H9 (cell line): ENCODE measurements around the gene FGD5. TPM values are rescaled to one million over a fixed set of nuclear protein-coding genes. Genes with fewer than 3 reads are reported as not detected.

ENCODE experiments used
- DNase-seq: peaks from one replicate; pipeline ENCODE4 v3.0.0-alpha.2; 2017
- H2AFZ ChIP-seq: one replicate; pipeline ENCODE4 v1.6.1; 2013; ENCODE audit warnings: mild to moderate bottlenecking, low read length, control low read depth, moderate library complexity
- H2AK5ac ChIP-seq: 2 replicates; pipeline ENCODE4 v1.6.1; 2013; ENCODE audit warnings: low read length, control low read depth, mixed read lengths; ENCODE audit not compliant: insufficient read length
- H2BK120ac ChIP-seq: one replicate; pipeline ENCODE4 v1.6.1; 2013; ENCODE audit warnings: low read depth, mild to moderate bottlenecking, low read length, control low read depth, inconsistent platforms; ENCODE audit not compliant: poor library complexity, severe bottlenecking
- H2BK12ac ChIP-seq: 2 replicates; pipeline ENCODE4 v1.6.1; 2013; ENCODE audit warnings: low read length, control low read depth, mixed read lengths, low read depth; ENCODE audit not compliant: insufficient read length
- H2BK15ac ChIP-seq: 2 replicates; pipeline ENCODE4 v1.6.1; 2013; ENCODE audit warnings: low read depth, low read length, control low read depth
- H2BK20ac ChIP-seq: one replicate; pipeline ENCODE4 v1.6.1; 2013; ENCODE audit warnings: low read depth, mild to moderate bottlenecking, low read length, control low read depth, inconsistent platforms; ENCODE audit not compliant: poor library complexity, severe bottlenecking
- H2BK5ac ChIP-seq: 2 replicates; pipeline ENCODE4 v1.6.1; 2013; ENCODE audit warnings: low read length, control low read depth, mixed read lengths; ENCODE audit not compliant: insufficient read length
- H3K14ac ChIP-seq: 2 replicates; pipeline ENCODE4 v1.6.1; 2013; ENCODE audit warnings: low read length, control low read depth; ENCODE audit not compliant: insufficient read depth
- H3K18ac ChIP-seq: 2 replicates; pipeline ENCODE4 v1.6.1; 2013; ENCODE audit warnings: low read depth, mild to moderate bottlenecking, mixed read lengths, low read length, control low read depth; ENCODE audit not compliant: insufficient read length
- H3K23ac ChIP-seq: 2 replicates; pipeline ENCODE4 v1.6.1; 2013; ENCODE audit warnings: low read length, control low read depth, mixed read lengths, low read depth; ENCODE audit not compliant: insufficient read length
- H3K23me2 ChIP-seq: 2 replicates; pipeline ENCODE4 v1.6.1; 2013; ENCODE audit warnings: low read depth, mild to moderate bottlenecking, mixed read lengths, low read length, control low read depth; ENCODE audit not compliant: insufficient read length, poor library complexity, severe bottlenecking
- H3K27ac ChIP-seq: 2 replicates; pipeline ENCODE4 v1.5.1; 2013; ENCODE audit warnings: low read length, control low read depth, mixed read lengths, low read depth; ENCODE audit not compliant: insufficient read length
- H3K27me3 ChIP-seq: 2 replicates; pipeline ENCODE4 v1.6.1; 2013; ENCODE audit warnings: low read length, control low read depth, inconsistent platforms; ENCODE audit not compliant: insufficient read depth
- H3K4ac ChIP-seq: 2 replicates; pipeline ENCODE4 v1.6.1; 2013; ENCODE audit warnings: low read depth, mild to moderate bottlenecking, control low read depth, inconsistent platforms, low read length, moderate library complexity
- H3K4me1 ChIP-seq: 2 replicates; pipeline ENCODE4 v1.6.1; 2013; ENCODE audit warnings: low read length, control low read depth, inconsistent platforms; ENCODE audit not compliant: insufficient read depth
- H3K4me2 ChIP-seq: 2 replicates; pipeline ENCODE4 v1.6.1; 2013; ENCODE audit warnings: low read length, control low read depth, mixed read lengths; ENCODE audit not compliant: insufficient read length, insufficient read depth
- H3K56ac ChIP-seq: 2 replicates; pipeline ENCODE4 v1.6.1; 2013; ENCODE audit warnings: low read depth, mild to moderate bottlenecking, mixed read lengths, low read length, control low read depth; ENCODE audit not compliant: insufficient read length
- H3K79me1 ChIP-seq: 2 replicates; pipeline ENCODE4 v1.6.1; 2013; ENCODE audit warnings: low read depth, mild to moderate bottlenecking, moderate library complexity, low read length, control low read depth, inconsistent platforms; ENCODE audit not compliant: insufficient read depth, poor library complexity, severe bottlenecking
- H3K79me2 ChIP-seq: 2 replicates; pipeline ENCODE4 v1.6.1; 2013; ENCODE audit warnings: low read length, control low read depth, inconsistent platforms; ENCODE audit not compliant: insufficient read depth
- H3K9ac ChIP-seq: 2 replicates; pipeline ENCODE4 v1.6.1; 2013; ENCODE audit warnings: low read length, control low read depth, mixed read lengths; ENCODE audit not compliant: insufficient read length; ENCODE audit errors: extremely low read depth
- H3K9me3 ChIP-seq: one replicate; pipeline ENCODE4 v1.6.1; 2013; ENCODE audit warnings: low read depth, low read length, inconsistent platforms; ENCODE audit not compliant: control insufficient read depth
- H3T11ph ChIP-seq: one replicate; pipeline ENCODE4 v1.6.1; 2013; ENCODE audit warnings: mild to moderate bottlenecking, low read length, control low read depth, inconsistent platforms
- H4K20me1 ChIP-seq: one replicate; pipeline ENCODE4 v1.6.1; 2013; ENCODE audit not compliant: control insufficient read depth, insufficient read length, insufficient read depth
- H4K5ac ChIP-seq: 2 replicates; pipeline ENCODE4 v1.6.1; 2013; ENCODE audit warnings: low read depth, mild to moderate bottlenecking, mixed read lengths, low read length, control low read depth; ENCODE audit not compliant: insufficient read length
- H4K8ac ChIP-seq: replicated peaks from 2 replicates; pipeline ENCODE4 v1.6.1; 2013; ENCODE audit warnings: low read length, control low read depth, mixed read lengths, low read depth; ENCODE audit not compliant: insufficient read length
- H4K91ac ChIP-seq: 2 replicates; pipeline ENCODE4 v1.6.1; 2013; ENCODE audit warnings: low read depth, mild to moderate bottlenecking, moderate library complexity, mixed read lengths, low read length, control low read depth; ENCODE audit not compliant: insufficient read length
- H3K27ac Mint-ChIP-seq, 3 experiments: 2 replicates in 2 of 3; 3 replicates in 1 of 3; pipeline ENCODE4 v1.8.0; 2020 to 2021; ENCODE audit warnings: mixed read lengths in 3 of 3, mild to moderate bottlenecking in 1 of 3, moderate library complexity in 1 of 3
- H3K27me3 Mint-ChIP-seq: 2 replicates; pipeline ENCODE4 v1.8.0; 2021; ENCODE audit warnings: low read depth, mild to moderate bottlenecking, moderate library complexity, mixed read lengths
- H3K36me3 Mint-ChIP-seq, 3 experiments: 2 replicates in 2 of 3; 3 replicates in 1 of 3; pipeline ENCODE4 v1.8.0; 2020 to 2021; ENCODE audit warnings: low read depth in 3 of 3, mixed read lengths in 3 of 3; ENCODE audit not compliant: insufficient read depth in 1 of 3
- H3K4me1 Mint-ChIP-seq, 2 experiments: 2 replicates each; pipeline ENCODE4 v1.8.0; 2020; ENCODE audit warnings: mixed read lengths in 2 of 2
- H3K4me3 Mint-ChIP-seq, 2 experiments: 2 replicates in 1 of 2; 3 replicates in 1 of 2; pipeline ENCODE4 v1.8.0; 2020 to 2021; ENCODE audit warnings: mild to moderate bottlenecking in 2 of 2, mixed read lengths in 2 of 2, moderate library complexity in 1 of 2
- H3K9me3 Mint-ChIP-seq, 2 experiments: 2 replicates in 1 of 2; 3 replicates in 1 of 2; pipeline ENCODE4 v1.8.0; 2020; ENCODE audit warnings: mild to moderate bottlenecking in 2 of 2, mixed read lengths in 2 of 2, moderate library complexity in 1 of 2
- CTCF ChIP-seq: fragments of 200-600 bp; sonication (generic); conservative IDR thresholded peaks from 3 replicates; pipeline ENCODE4 v1.8.0; 2021; ENCODE audit warnings: antibody characterized with exemption, mild to moderate bottlenecking
- WGBS: extraction: QIAGEN DNeasy Blood & Tissue Kit; methylation state at CpG from one replicate; pipeline ENCODE4 v1.1.7; 2013; ENCODE audit warnings: missing lambda C conversion rate, low lambda C conversion rate, mixed read lengths; ENCODE audit not compliant: insufficient read length; ENCODE audit errors: extremely low coverage; 5-methylcytosine and 5-hydroxymethylcytosine counted together
- total RNA-seq: library from RNA; stranded (reverse); gene quantifications from 2 replicates; pipeline ENCODE4 v1.2.1, GENCODE V29; 2021

Gene FGD5
- total RNA-seq, 1 experiment from 2014 or later: 7.8 TPM

DNA sequence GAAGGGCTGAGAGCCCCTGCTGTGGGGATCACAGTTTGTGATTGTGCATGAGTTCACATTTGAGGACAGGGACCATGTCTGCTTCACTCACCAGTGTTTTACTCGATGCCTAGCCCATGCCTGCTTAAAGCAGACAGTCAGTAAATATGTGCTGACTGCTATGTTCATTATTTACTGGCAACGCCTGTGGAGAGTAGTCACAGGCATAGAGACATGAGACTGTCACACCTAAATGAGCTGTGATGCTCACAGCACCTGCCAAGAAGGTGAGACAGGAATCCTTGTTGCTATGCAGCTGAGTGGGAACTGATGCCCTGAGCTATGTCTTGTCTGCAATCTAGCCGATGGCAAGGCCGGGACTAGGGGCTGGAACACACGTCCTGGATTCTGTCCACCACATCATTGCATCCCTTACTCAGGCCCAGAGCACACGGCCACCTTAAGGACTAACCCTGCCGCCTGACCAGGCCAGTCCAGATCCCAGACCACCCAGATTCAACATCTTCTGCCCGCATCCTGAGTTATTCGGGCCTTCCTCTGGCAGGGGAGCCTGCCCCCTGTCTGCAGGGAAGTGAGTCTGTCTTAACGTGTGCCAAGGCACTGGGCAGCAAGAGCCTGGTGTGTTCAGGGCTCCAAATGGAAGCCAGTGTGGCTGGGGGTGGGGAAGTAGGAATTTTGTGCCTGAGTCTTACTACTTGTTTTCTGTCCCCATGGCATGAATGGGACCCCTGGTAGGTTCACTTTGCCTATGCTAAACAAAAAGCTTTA is 44.8 kb downstream of the FGD5 start:
- peak; percentile 51 for DNase-seq
- H3K27ac Mint-ChIP-seq: peak overlapping the region in 1 of 3 experiments; percentile 88; a peak in 2 of 7 replicates
- H3K9me3 ChIP-seq: no peaks in the 10 kb centered on the region

More for the DNA sequence above, 44.8 kb downstream of the FGD5 start:
- H3K79me2 ChIP-seq: no peaks in the 10 kb centered on the region
- H2BK15ac ChIP-seq: no peak overlapping the region
- peaks cover 35 to 44% of the 10 kb centered on the region in 2 experiments for H3K4me1 Mint-ChIP-seq
- H4K20me1 ChIP-seq: no peaks in the 10 kb centered on the region
- no peak overlapping the region for H3K4ac ChIP-seq
- H3K23ac ChIP-seq: no peak overlapping the region
- no peak overlapping the region for H3K4me2 ChIP-seq
- no peak overlapping the region for H3K56ac ChIP-seq
- no peak overlapping the region for H2BK120ac ChIP-seq
- H3K18ac ChIP-seq: no peak overlapping the region
- H3K4me3 Mint-ChIP-seq: no peak overlapping the region
- H3K79me1 ChIP-seq: no peaks in the 10 kb centered on the region
- H2AK5ac ChIP-seq: no peak overlapping the region
- no peak overlapping the region for H3T11ph ChIP-seq
- H3K23me2 ChIP-seq: no peaks in the 10 kb centered on the region
- H3K9me3 Mint-ChIP-seq: no peaks in the 10 kb centered on the region
- H3K14ac ChIP-seq: no peak overlapping the region; the same call in 1 of the 2 replicates
- no peak overlapping the region for H2BK12ac ChIP-seq
- peak; percentile 69 for TF ChIP-seq CTCF
- H4K5ac ChIP-seq: no peak overlapping the region
- H4K8ac ChIP-seq: no peak overlapping the region
- H2BK5ac ChIP-seq: no peak overlapping the region
- no peaks in the 10 kb centered on the region for H3K27me3 ChIP-seq
- peaks cover 10% of the 10 kb centered on the region; the same call in 1 of the 2 replicates for H3K4me1 ChIP-seq
- H2BK20ac ChIP-seq: no peak overlapping the region
- H3K27me3 Mint-ChIP-seq: peaks cover 2% of the 10 kb centered on the region
- H4K91ac ChIP-seq: no peak overlapping the region
- no peak overlapping the region for H3K27ac ChIP-seq
- no peak overlapping the region for H2AFZ ChIP-seq
- H3K36me3 Mint-ChIP-seq: no peaks in the 10 kb centered on the region
- no peak overlapping the region for H3K9ac ChIP-seq
- no CpG with 5 or more reads among the region's 10 CpGs for WGBS
